ENCODE measurements around the gene TNFRSF1A. TPM values are rescaled to one million over a fixed set of nuclear protein-coding genes. Genes with fewer than 3 reads are reported as not detected.

TNFRSF1A gene
- total RNA-seq, 1 experiment from 2014 or later: 82.4 TPM

DNA sequence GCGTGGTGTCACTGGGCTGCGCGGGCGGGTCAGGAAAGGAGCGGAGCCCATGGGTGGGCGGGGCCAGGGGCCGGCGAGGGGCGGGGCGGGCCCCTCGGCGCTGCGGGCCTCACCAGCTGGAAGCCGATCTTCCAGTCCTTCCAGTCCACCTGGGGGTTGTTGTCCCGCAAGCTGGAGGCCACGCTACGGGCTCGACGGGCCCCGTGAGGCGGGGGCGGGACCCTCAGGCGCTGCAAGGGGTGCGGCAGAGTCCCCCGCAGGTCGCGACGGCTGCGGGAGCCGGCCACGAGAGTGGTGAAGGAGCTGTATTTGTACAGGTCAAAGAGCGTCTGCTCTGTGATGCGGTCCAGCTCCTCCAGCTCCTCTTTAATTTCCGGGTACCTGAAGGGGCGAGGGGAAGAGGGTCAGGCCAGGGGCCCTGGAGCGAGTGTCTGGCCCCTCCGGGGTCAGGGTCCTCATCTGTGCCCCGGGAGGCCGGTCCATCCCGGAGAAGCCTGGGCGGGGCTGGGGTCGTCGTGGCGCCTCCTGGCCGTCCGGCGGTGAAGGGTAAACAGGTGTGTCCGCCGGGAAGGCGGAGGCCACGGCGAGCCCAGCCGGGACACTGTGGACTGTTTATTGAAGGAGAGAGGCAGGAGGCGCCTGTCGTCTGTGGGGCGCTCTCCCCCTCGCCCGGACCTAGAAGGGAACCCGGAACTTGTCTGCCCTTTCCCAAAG, 21.6 kb upstream of the TNFRSF1A start:
- peak; percentile 62 for DNase-seq (ENCODE audit: low read depth, low spot score)
- in situ Hi-C loops (cut with HindIII; ENCODE audit: low pct_unique_long_range_greater_than_20kb, low sequenced_read_pairs): no loop called here

DNA sequence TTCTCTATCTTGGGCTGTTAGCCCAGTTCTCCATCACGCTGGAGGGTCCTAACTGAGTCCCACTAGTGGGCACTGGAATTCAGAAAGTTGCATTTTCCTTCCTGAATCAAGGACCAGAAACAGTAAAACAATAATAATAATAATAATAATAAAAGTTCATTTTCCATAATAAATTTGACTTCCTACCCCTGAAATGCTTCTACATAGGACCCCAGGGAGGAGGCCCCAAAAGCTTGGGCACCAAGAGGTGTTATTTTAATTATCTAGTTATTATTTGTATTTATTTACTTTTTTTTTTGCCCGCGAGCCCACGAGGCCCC, 21.1 kb upstream of the TNFRSF1A start:
- in situ Hi-C loops (cut with HindIII; ENCODE audit: low pct_unique_long_range_greater_than_20kb, low sequenced_read_pairs): no loop called here
- DNase-seq (ENCODE audit: low read depth, low spot score): no peak

GRCh38 chr12:6362403-6362802, 20.5 kb upstream of the TNFRSF1A start:
- in situ Hi-C loops (cut with HindIII; ENCODE audit: low pct_unique_long_range_greater_than_20kb, low sequenced_read_pairs): no loop called here
- no peak for DNase-seq (ENCODE audit: low read depth, low spot score)

GRCh38 chr12:6361834-6362233, 20.0 kb upstream of the TNFRSF1A start:
- no peak for DNase-seq (ENCODE audit: low read depth, low spot score)
- in situ Hi-C loops (cut with HindIII; ENCODE audit: low pct_unique_long_range_greater_than_20kb, low sequenced_read_pairs): no loop called here

- DNase-seq (ENCODE audit: low read depth, low spot score): no peak
- in situ Hi-C loops (cut with HindIII; ENCODE audit: low pct_unique_long_range_greater_than_20kb, low sequenced_read_pairs): no loop called here
Measured at GRCh38 chr12:6360578-6361490, 19.0 kb upstream of the TNFRSF1A start.

GRCh38 chr12:6360080-6360571, 18.2 kb upstream of the TNFRSF1A start:
- no peak for DNase-seq (ENCODE audit: low read depth, low spot score)
- in situ Hi-C loops (cut with HindIII; ENCODE audit: low pct_unique_long_range_greater_than_20kb, low sequenced_read_pairs): no loop called here

GRCh38 chr12:6358881-6359280, 17.0 kb upstream of the TNFRSF1A start:
- in situ Hi-C loops (cut with HindIII; ENCODE audit: low pct_unique_long_range_greater_than_20kb, low sequenced_read_pairs): no loop called here
- DNase-seq (ENCODE audit: low read depth, low spot score): no peak

DNA sequence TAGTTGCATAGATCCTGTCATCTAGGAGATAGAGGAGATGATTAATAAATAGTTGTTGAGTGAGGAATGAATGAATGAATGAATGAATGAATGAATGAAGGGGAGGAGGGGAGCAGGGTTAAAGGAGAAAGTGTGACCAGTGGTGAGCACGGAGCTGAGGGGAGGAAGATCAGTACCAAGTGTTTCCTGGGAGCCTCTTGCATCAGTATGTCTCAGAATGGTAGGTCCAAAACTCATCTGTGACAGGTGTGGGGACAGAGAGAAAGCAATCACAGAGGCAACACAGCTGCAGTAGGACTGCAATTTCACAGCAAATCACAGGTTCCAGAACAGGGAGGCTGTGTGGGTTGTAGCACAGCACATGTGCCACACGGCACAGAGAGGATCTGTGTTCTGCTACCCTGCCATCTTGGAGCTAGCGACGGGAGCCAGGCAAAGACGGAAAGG, 14.5 kb upstream of the TNFRSF1A start:
- DNase-seq (ENCODE audit: low read depth, low spot score): no peak
- in situ Hi-C loops (cut with HindIII; ENCODE audit: low pct_unique_long_range_greater_than_20kb, low sequenced_read_pairs): no loop called here

- in situ Hi-C loops (cut with HindIII; ENCODE audit: low pct_unique_long_range_greater_than_20kb, low sequenced_read_pairs): no loop called here
- DNase-seq (ENCODE audit: low read depth, low spot score): no peak
Measured at GRCh38 chr12:6355491-6356373, 13.9 kb upstream of the TNFRSF1A start.

DNA sequence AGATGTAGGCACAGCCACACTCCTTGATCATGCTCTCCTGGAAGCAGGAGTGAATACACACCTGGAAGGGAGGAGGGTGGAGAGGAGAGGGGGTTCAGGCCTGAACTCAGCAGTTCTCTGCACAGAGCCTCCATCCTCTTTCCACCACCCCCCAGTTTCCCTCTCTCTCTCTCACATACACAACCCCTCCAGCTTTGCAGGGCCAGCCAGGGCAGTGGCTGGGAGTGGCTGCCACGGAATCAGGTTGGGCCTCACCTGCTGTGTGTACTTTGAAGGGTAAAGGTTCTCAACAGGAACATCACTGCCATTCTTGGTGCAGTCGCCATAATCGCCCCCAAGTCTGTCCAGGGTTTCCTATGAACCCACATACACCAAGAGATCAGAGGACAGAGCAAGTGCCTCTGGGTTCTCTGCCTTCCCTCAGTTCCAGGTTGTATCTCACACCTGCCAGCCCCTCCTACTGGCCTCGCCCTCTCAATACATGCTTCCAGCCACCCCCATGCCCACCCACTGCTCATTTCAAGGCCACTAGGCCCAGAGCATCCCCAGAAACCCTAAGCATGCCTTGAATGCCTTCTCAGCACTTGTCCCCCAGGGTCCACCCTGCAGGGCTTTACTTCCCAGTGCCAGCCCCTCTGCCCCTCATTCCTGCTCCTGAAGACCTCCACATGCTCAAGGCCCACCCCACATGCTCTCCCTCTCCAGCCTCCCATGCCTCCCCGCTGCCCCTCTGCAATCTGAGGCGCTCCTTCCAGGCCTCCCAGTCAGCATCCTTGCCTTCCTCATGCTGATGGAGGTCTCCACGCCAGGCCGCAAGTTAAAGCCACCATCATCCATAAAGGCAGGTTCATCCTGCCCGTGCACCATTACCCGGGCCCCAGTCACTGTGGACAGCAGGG, 12.9 kb upstream of the TNFRSF1A start:
- in situ Hi-C loops (cut with HindIII; ENCODE audit: low pct_unique_long_range_greater_than_20kb, low sequenced_read_pairs): no loop called here
- DNase-seq (ENCODE audit: low read depth, low spot score): no peak

DNA sequence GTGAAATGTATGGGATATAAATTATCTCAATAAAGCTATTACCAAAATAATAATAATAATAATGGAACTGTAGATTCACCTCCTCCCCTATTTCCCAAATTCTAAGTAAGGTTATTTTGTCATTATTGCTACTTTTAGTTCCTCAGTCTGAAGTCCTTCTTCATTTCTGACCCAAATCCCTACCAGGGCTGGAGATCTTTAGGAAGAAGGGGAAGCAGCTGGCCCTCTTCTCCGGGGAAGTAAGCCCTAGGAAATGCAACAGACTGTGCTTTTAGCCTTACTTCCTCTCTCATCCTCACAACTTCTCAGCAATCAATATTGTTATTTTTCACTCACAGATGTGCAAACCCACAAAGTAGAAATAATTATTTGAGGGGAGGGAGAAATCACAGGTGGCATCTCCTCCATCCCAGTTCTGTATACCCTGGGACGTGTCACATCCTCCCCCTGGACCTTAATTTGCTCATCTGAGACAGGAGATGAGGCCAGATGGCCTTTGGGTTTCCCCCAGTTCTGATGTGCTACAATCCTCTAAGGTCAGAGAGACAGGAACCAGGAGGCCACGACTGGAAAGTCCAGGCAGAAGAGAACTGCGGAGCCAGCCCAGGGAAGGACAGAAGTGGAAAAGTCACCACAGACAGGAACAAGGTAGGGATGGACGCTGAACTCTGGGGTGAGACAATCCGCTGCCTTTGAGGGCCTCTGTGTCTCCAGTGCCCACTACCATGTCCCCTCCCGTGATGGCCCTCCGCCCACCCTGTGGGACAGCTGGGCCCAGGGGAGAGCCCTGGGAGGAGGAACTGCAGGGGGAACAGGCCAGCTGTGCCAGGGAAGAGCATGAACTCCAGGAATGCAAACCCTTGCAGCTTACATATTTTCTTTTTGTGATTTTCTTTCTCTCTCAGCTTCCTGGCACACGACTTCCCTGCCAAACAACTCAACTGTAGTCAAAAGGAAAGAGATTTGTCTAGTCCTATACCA, 10.6 kb upstream of the TNFRSF1A start:
- no peak for DNase-seq (ENCODE audit: low read depth, low spot score)
- in situ Hi-C loops (cut with HindIII; ENCODE audit: low pct_unique_long_range_greater_than_20kb, low sequenced_read_pairs): no loop called here

DNA sequence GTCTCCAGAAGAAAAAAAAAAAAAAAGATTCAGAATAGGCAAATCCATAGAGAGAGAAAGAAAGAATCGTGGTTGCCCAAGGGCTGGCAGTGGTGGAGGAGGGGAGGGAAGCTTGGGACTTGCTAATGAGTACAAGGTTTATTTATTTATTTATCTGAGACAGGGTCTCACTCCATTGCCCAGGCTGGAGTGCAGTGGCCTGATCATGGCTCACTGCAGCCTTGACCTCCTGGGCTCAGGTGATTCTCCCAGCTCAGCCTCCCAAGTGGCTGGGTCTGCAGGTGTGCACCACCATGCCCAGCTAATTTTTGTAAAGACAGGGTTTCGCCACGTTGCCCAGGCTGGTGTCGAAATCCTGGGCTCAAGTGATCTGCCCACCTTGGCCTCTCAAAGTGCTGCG, 9.7 kb upstream of the TNFRSF1A start:
- in situ Hi-C loops (cut with HindIII; ENCODE audit: low pct_unique_long_range_greater_than_20kb, low sequenced_read_pairs): no loop called here
- DNase-seq (ENCODE audit: low read depth, low spot score): no peak

DNA sequence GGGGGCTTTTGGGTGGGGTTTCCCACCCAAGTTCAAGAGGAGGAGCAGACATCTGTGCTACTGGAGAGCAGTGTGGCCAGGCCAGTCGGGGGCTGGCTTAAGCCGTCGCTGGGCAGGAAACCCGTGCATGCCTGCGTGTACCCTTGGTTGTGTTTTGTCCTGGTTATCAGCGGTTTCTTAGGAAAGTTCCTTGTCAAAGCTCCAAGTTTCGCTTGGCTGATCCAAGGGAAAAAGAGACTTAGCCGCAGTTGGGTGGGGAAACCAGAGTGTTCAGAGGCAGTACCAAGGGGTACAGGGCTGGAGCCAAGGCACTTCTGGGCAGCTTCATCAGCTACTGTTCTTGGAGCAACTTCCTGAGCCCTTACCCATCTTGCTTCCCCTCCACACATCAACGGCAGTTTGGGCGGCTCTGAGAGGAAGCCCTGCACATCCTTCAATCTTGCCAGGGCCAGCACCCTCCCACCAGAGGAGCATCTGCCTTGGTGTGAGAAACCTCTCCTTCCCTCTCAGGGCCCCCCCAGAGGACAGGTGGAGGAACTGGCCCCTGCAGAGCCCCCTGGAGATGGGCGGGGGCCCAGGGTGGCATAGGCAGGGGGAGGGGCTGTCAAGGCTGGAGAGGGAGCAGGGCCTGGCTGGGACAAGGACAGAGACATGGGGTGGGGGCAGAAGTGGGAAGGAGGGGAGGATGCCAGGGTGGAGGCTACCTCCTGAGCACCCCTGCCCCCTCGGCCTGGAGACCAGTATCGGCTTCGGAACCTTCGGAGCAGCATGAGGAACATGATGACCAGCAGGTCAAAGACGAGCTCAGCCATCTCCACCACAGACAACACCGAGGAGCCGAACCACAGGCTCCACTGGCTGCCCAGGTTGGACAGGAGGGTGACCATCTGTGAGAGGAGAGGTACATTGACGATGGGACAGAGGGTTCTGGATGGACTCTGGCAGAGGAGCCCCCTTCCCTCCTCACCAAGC, 5.8 kb upstream of the TNFRSF1A start:
- no peak for DNase-seq (ENCODE audit: low read depth, low spot score)
- in situ Hi-C loops (cut with HindIII; ENCODE audit: low pct_unique_long_range_greater_than_20kb, low sequenced_read_pairs): no loop called here

DNA sequence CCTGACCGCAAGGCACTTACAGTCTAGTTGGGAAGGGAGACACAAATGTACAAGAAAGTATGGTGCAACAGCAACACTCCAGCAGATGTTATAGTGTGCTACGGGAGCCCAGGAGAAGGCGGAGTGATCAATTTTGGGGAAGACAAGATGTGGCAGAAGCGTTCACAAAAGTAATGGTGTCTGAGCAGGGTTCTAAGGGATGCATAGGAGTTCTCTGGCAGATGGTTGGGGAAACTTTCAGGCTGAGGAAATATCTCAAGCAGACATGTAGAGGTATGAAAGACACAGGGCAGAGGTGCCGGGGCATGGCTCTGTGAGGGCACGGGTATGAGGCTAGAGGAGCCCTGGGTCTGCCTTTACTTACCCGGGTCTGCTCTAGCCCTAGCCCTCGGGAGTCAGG, 5.1 kb upstream of the TNFRSF1A start:
- no peak for DNase-seq (ENCODE audit: low read depth, low spot score)
- in situ Hi-C loops (cut with HindIII; ENCODE audit: low pct_unique_long_range_greater_than_20kb, low sequenced_read_pairs): no loop called here

GRCh38 chr12:6346235-6346832, 4.5 kb upstream of the TNFRSF1A start:
- in situ Hi-C loops (cut with HindIII; ENCODE audit: low pct_unique_long_range_greater_than_20kb, low sequenced_read_pairs): no loop called here
- no peak for DNase-seq (ENCODE audit: low read depth, low spot score)
